Left renal cortex interstitium (tissue), 4 donors: ENCODE measurements around the gene TICAM1. TPM values are rescaled to one million over a fixed set of nuclear protein-coding genes. Genes with fewer than 3 reads are reported as not detected.
A peak's percentile ranks its signal among the peaks of the same experiment; 100 is the strongest.

ENCODE experiments used
- DNase-seq, 4 donors: peaks; one replicate each; pipeline ENCODE4 v3.0.0-alpha.2; 2013; ENCODE audit warnings: low read depth in 4 of 4, low spot score in 2 of 4, missing footprints in 1 of 4
- polyA plus RNA-seq, 4 donors: library from polyadenylated mRNA; unstranded; fragments of 120-200 nt; gene quantifications; one replicate each; pipeline ENCODE4 v1.2.1, GENCODE V29; 2013; ENCODE audit not compliant: insufficient read length in 4 of 4

The TICAM1 gene
- polyA plus RNA-seq, 4 donors, result 5.2 to 8.3 (median 6.3) TPM

DNA sequence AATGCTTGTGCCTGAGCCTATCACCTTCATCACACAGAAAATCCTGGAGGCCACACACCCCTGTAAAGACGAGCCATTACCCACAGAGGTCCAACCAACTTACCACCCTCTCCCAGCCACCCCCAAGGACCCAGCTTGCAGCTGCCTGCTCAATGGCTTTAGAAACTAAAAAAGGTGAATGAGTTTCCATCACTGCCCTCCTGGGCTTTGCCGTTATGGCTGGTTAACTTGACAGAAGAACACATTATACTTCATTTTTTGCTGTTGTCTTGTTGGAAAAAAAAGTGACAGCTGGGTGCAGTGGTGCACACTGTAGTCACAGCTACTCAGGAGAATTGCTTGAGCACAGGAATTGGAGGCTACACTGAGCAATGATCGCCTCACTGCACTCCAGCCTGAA, 57.4 kb downstream of the TICAM1 start:
- DNase-seq, result no peak

DNA sequence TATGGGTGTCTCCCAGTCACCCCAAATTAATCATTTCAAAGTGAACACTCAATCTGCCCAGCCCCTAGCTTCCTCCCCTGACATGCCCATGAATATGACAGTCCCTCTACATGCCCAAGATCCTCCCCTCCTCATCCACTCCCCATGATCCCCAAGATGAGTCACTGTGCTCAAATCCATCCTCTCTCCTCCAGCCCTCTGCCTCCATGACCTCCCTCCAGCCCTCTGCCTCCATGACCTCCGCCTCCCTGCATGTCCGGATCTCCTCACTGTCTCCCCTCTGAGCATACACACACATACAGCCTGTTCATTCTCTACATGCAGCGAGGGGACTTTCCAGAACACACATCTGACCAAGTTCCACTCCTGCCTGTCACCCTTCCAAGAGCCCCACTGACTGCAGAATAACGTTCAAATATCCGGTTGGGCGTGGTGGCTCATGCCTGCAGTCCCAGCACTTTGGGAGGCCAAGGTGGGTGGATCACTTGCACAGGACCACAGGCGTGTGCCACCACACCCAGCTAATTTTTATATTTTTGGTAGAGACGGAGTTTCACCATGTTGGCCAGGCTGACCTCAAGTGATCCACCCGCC, 58.4 kb downstream of the TICAM1 start:
- DNase-seq, result no peak

DNA sequence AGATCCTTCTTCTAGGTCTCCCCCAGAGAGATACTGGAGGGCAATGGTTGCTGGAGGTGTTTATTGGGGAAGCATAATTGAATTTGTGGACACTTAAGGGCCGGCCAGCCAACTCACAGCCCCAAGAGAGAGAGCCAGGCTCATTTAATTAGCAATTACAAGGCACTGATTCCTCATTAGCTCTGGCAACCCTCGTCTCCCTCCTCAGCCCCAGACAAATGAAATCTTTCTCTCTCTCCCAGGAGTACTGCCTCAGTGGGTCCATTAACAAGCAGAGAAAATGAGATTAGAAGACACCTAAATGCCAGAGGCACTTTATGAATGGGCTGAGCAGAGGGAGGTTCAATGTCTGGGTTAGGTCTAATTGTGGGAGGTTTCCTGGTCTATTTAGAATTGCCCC, 58.9 kb downstream of the TICAM1 start:
- DNase-seq, result no peak

DNA sequence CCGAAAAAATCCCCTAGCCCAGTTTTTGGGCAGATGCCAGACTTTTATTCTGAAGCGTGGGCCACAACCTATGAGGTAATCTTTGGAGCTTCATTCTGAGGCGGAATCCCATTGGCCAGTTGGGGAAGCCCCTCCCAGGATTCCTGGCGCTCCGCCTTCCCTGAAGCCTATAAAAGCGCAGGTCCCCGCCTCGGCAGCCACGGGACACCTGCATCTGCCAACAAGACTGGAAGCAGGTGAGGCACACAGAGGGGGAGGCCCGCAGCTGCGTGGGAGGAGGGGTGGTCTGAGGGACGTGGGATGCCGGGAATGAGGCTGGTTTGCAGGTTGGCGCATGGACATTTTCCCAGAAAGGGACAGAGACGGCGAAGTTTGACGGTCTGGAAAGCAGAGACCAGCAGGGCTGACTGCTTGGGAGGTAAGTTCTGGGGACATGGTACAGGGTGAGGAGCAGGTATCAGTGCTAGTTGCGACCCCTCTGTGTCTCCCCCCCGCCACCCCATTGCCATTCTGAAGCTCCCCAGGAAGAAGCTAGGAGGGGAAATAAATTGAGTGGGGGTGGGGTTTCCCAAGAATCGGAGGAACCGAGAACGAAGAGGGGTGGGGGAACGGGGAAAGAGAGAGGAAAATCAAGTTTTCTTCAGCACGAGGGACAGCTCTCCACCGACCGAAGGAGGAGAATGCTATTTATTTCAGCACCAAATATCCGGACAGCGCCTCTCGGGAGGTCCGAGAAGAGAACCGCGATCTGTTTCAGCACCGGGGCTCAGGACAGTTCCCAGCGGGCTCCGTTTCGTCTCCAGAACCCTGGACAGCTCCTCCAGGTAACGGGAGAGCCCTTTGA, 62.4 kb downstream of the TICAM1 start:
- peak; percentile 85 to 94 (median 88) for DNase-seq

Other genes starting within 250 kb of the TICAM1 start
- gene TNFAIP8L1, start 192.2 kb downstream of the TICAM1 start, polyA plus RNA-seq, result 10 to 100 TPM; 12.8 to 15.1 (median 13.4) TPM
- 100 to 1,000 TPM in 1 of 4 donors, 10 to 100 TPM in 3; 71.6 to 103 (median 75.3) TPM for gene MYDGF, start 161.4 kb downstream of the TICAM1 start, polyA plus RNA-seq
- 10 to 100 TPM; 19.5 to 32.9 (median 26.1) TPM for gene DPP9, start 107.9 kb downstream of the TICAM1 start, polyA plus RNA-seq
- 1 to 10 TPM; 1.4 to 3.3 (median 2.2) TPM for gene FEM1A, start 40.0 kb downstream of the TICAM1 start, polyA plus RNA-seq
- 10 to 100 TPM; 38.6 to 57.9 (median 53.3) TPM for gene PLIN3, start 36.0 kb upstream of the TICAM1 start, polyA plus RNA-seq
- under 1 TPM in 1 of 4 donors, not detected in 3; 0.06 TPM for gene ARRDC5, start 71.2 kb upstream of the TICAM1 start, polyA plus RNA-seq
- gene UHRF1, start 77.8 kb upstream of the TICAM1 start, polyA plus RNA-seq, result 10 to 100 TPM; 27.5 to 43.4 (median 37.1) TPM
- gene KDM4B, start 137.4 kb upstream of the TICAM1 start, polyA plus RNA-seq, result 10 to 100 TPM; 18.5 to 31.9 (median 28.6) TPM